GM10266 (cell line): ENCODE results near the gene LHPP.

Experiments used
- DNase-seq: peaks from one replicate; pipeline ENCODE4 v3.0.0; 2012; ENCODE audit errors: extremely low spot score
- CTCF ChIP-seq: IDR thresholded peaks from 2 replicates; pipeline ENCODE4 v1.5.1; 2012; ENCODE audit warnings: mild to moderate bottlenecking, low read depth; ENCODE audit not compliant: control insufficient read depth, insufficient read depth; ENCODE audit errors: missing control alignments

LHPP gene

DNA sequence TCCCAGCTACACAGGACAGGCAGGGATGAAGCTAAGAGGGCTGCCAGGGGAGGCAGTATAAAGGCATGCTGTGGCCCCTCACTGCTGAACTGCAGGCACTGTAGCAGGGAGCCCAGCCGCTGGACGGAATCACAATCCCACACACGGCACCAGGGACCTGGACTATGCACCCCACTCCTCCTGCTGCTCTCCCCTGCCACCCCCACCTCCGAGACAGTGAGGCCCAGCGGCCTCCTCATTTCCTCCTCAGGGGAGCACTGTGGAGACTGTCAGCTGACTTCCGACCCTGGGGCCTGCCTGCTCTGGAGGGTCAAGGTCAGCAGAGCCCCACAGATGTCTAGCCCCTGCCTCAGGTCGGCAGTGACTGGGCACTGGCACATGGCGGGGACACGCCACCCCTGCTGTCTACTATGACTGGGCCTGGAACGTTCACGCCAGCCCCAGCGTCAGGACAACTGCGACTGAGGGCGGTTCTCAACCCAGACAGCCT lies 189.8 kb downstream of the LHPP start:
- no peak for DNase-seq
- TF ChIP-seq CTCF, result no peak

DNA sequence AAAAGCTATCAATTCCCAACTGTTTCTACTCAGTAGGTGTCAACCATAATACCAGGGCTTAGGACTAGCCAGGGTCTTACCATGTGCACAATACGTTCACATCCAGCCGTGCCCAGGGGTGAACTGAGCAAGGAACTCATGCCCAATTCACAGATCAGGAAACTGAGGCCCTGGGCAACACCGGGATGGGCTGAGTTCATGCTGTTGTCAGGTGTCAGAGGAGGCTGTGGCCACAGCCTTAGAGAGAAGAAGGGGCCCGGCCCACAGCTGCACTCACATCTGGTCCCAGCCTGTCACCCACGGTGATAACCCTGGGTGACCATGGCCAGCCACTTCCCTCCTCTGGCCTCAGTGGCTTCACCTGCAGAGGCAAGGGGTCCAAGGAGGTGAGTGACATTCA lies 190.6 kb downstream of the LHPP start:
- DNase-seq, result no peak

DNA sequence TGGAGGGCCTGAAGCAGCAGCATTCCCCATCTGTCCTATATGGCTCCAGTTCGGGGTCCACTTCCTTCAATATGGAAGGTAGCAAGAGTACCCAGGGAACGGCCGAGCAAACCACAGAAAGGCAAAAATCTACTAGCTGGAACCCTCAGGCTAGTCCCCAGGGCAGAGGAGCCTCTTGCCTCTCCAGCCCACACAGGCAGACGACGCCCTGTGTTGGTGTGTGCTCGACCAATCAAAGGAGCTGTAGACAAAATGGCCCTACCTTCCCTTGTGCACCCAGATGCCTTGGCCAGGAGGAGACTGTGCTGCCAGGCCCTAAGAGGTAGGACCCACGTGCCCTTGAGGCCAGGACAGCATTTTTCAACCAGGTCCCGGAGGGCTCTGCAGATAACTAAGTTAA lies 191.1 kb downstream of the LHPP start:
- no peak for TF ChIP-seq CTCF
- no peak for DNase-seq

More for the DNA sequence above, 190.6 kb downstream of the LHPP start:
- no peak for TF ChIP-seq CTCF

- no peak for DNase-seq
- TF ChIP-seq CTCF, result no peak
Observed at GRCh38 chr10:124653311-124653710, 191.7 kb downstream of the LHPP start.

- DNase-seq, result no peak
- TF ChIP-seq CTCF, result no peak
Observed at GRCh38 chr10:124653811-124654651, 192.4 kb downstream of the LHPP start.

GRCh38 chr10:124654686-124655085 lies 193.1 kb downstream of the LHPP start:
- DNase-seq, result no peak
- no peak for TF ChIP-seq CTCF
